ENCODE measurements around the gene WBP1. TPM values are rescaled to one million over a fixed set of nuclear protein-coding genes. Genes with fewer than 3 reads are reported as not detected.
"Not testable (repeated sequence)": the region's sequence is repeated elsewhere in the genome, so short reads cannot be mapped to it uniquely, and the experiment has no call there.

The WBP1 gene
- total RNA-seq, 1 donor from 2014 or later: 20.1 TPM

DNA sequence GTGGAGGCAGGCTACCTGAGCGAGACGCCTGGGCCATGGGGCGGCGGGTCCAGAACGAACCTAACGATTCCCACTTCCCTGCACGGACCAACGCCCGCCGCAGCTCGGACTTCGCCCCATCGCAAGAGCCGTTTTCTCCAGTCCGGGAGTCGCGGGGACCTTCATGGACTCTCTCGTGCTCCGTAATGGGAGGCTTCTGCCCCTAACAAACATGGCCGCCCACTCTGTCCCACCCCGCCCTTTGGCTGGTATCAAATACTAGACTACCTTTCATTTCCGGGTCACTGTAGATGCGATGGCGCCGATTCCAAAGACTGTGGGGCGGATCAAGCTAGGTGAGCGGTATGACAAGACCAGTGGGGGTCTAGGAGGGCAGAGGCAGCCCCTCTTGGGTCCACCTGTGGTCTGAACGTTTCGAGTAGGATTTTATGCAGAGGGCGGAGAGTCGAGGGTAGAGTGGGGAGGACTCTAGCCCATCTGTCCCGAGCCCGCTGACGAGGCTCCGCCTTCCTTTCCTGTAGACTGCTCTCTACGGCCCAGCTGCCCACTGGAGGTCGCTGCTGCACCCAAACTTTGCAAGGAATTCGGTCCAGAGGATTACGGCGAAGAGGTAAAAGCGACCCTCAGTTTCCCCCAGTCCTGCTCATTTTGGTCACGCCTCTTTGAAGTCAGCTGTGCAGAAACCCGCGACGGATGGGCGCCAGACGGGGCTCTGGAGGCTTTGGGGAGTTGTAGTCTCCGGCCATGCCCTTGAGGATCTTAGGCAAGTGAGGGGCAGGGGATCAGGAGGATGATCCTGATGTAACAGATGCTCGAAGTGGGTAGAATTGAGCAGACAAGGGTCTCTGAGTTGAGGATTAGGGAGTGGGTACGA, 24.8 kb downstream of the WBP1 start, which contains the start of the genes CCDC142 and TTC31:
Gene CCDC142 (minus strand): TSS at position 198 of the 874 bp plus-strand sequence. CDS start 161 bp downstream, at position 37.
Gene TTC31 (plus strand): TSS at position 281 of the 874 bp plus-strand sequence. CDS start 15 bp downstream, at position 296.
- peak; percentile 96 for DNase-seq

DNA sequence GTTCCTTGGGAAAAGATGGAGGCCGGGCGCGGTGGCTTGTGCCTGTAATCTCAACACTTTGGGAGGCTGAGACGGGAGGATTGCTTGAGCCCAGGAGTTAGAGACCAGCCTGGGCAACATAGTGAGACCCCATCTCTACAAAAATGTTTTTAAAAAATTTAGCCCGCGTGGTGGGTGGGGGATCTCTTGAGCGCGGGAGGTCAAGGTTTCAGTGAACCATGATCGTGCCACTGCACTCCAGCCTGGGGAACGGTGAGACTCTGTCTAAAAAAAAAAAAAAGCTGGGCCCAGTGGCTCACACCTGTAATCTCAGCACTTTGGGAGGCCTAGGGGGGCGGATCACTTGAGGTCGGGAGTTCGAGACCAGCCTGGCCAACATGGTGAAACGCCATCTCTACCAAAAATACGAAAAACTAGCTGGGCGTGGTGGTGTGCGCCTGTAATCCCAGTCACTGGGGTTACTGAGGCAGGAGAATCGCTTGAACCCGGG, 25.5 kb downstream of the WBP1 start:
- not testable (repeated sequence) for DNase-seq

DNA sequence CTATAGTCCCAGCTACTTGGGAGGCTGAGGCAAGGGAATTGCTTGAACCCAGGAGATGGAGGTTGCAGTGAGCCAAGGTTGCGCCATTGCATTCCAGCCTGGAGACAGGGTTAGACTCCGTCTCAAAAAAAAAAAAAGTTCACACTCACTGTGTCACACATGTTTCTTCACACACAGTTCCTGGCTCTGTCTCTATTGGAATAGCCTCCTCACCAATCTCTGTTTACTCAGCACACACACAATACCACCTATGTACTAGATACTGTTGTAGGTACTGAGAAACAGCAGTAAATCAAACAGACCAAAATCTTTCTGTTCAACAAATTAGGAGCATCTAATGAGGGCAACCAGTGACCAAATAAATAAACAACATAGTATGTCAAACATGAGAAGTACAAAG, 27.9 kb downstream of the WBP1 start:
- no peak for DNase-seq

DNA sequence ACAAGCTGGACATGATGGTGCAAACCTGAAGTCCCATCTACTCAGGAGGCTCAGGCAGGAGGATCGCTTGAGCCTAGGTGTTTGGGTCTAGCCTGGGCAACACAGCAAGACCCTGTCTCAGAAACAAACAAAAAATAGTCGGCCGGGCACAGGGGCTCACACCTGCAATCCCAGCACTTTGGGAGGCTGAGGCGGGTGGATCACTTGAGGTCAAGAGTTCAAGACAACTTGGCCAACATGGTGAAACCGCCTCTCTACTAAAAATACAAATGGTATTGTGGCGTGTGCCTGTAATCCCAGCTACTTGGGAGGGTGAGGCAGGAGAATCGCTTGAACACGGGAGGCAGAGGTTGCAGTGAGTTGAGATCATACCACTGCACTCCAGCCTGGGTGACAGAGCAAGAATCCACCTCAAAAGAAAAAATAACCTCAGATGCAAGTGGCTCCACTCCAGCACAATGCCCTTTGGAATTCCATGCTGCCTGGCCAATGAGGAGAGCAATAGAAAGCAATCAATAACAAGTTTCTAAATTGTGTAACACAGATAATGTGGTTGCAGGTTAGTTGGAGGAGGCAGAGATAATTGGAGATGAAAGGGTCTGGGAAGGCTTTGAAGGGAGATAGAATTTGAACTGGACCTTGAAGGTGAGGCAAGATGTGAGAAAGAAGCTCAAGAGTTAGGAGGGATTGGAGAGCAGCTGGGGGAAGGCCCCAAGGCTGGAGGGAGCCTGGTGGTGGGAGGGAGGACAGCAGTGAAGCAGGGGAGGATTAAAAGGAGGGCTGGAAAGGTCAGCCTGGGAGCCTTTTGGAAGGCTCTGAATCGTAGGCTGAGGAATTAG, 30.6 kb downstream of the WBP1 start:
- DNase-seq: no peak

DNA sequence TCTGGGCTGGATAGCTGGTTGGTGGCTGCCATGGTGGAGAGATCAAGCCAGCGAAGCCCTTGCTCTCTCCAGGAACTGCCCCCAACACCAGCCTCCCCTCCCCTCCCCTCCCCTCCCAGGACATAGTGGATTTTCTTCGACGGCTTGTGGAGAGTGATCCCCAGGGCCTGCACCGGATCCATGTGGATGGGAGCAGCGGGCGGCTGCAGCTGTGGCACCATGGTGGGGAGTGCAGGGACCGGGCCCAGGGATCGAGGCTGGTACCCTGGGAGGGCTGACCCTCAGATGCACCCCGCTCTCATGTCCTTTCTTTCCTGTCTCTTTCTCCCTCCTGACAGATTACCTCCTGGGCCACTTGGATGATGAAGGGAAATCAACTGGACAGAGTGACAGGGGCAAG, 31.7 kb downstream of the WBP1 start:
- no peak for DNase-seq

DNA sequence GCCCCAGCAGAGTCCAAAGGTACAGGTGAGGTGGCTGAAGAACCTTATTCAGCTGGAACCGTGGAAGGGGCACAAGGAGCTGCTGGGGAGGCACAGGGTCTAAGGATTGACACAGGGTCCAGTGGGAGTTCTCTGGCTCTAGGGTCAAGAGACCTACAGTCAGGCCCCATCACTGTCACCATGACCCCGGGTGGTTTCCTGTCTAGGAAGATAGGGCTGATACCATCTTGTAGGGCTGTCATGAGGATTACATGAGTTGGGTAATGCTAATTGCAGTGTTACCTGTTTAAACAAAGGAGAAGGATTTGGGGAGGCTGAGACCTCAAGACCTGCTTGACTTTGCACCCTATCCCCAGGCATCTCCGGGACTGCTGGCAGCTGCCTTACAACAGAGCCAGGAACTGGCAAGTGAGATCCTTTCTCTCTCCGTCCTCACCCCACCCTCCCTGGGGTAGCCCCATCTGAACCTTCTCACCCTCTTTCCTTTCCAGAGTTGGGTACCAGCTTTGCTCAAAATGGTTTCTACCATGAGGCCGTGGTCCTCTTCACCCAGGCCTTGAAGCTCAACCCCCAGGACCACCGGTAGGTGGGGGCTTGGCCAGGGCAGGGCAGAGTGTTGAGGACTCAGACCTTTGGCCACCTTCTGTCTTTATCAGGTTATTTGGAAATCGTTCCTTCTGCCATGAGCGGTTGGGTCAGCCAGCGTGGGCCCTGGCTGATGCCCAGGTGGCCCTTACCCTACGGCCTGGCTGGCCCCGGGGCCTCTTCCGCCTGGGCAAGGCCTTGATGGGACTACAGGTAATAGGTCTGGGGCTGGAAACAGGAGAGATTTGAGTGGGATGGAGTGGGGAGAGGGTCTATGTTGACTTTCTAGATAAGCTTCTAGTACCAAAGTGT, 33.7 kb downstream of the WBP1 start:
- no peak for DNase-seq

DNA sequence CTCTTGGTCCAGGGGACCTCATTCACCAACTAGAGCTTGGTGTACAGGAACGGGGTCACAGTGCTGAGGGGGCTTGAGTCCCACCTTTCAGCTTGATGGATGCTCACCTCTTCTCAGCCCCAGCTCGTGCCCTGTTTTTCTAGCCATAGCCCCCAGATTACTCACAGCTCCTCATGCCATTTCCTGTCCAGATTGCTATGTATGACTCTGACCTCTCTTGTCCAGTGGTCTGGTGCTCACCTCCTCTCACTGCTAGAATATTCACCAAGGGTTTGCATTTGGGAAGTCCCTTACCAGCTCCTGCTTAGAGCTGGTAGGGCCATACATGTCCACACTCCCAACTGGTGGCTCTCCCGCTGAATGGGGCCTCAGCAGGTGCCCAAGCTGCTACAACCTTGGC, 35.3 kb downstream of the WBP1 start:
- DNase-seq: no peak

DNA sequence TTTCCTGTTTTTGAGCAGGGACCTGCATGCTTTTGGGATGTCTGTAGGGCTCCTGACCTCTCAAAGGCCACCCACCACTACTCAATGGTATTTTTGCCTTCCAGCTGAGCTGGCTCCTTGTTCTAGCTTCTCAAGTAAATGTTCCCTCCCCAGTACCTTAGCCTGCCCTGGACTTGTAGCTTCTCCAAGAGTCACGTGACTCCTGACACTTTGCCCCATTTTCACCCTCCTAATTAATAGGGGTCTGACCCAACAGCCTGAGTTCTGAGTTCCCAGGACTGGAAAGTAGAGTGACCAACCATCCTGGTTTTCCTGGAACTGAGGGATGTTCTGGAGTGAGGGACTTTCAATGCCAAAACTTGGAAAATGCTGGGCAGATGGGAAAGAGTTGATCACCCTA, 37.2 kb downstream of the WBP1 start:
- DNase-seq: no peak

DNA sequence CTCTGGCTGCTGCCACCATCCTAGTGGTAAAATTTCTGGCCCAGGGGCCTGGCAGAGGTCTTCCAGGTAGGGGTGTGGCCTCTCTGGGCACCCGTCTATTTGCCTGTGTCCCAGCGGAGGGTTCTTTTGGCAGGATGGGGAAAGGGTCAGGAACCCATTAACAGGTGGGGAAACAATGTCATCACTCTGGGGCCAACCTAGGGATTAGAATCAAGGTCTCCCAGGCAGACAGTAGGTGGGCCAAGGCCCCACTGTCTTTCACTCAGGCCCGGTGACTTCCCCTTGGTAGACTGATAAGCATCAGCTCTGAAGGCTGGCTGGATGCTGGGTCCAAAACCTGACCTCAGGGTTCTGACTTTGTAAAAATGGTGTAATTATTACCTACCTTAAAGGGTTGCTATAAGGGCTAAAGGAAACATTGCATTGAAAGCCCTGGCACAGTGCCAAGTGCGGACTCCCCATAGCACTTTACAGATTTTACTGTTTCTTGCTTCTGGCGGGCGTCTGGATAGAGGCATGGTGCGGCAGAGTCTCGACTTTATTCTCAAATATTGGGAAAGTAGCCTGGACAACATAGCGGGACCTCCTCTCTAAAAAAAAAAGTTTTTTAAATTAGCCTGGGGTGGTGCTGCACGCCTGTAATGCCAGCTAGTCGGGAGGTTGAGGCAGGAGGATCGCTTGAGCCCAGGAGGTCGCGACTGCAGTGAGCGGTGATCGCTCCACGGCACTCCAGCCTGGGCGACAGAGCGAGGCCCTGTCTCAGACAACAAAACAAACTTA, 38.9 kb downstream of the WBP1 start:
- no peak for DNase-seq

DNA sequence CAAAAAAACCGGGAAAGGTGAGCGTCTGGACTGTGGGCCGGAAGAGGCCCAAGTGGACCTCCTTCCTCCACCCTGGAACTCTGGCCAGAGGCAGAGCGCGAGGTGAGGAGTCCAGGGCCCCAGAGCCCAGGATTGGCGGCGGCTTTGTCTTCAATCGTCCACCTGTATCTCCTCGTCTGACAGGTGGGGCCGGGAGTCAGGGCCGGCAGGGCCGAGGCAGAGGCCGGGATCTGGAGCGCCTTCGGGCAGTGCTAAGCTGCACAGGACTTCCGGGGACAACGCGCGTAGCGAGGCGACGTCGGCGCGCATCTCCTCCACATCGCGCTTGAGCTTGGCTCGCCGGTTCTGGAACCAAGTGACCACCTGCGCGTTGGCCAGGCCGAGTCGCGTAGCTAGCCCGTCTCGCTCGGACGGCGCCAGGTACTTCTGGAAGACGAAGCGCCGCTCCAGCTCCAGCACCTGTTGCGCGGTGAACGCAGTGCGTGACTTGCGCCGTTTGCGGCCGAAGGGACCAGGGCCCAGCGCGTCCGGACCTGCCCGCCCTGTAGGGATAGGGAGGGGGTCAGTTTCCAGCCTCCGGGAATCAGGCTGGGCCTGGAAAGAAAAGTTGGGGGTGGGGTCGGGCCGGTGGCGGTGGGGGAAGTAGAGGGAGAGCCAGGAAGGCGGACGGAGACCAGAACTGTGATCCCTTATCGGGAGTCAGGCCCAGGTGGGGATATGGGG, 39.7 kb downstream of the WBP1 start:
- no peak for DNase-seq

DNA sequence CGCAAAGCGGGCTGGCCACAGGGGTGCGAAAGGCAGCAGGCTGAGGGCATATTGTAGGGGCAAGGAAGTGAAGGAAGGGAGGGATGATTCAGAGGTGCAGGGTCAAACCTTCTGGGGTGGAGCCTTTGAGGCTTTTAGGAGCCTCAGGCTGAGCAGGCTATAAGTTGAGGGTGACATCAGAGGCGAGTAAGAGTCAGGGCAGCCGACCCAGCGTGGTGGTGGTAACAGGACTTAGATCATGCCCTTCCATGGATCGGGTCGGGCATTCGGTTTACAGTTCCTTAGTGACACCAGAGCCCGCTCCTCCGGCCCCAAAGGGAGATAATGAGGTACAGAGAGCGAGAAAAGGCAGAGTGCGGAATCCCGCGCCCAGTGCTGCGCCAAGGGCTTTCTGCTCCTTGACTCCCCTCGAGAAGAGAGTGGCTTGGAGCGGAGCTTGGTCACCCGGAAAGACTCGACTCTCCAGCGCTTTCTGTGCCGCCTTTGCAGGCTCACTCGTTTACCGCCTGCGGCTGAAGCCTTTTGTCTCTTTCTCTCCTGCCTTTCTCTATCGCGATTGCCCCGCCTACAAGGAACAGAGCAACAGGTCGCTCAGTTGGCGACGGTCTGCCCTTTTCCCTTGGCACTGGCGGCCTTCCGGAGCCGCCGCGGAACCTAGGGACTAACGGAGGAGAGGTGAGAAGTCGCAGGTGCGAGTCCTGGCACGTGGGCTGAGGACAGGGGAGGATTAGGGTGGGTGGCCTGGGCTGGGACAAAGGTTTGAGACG, 40.4 kb downstream of the WBP1 start:
- DNase-seq: no peak

DNA sequence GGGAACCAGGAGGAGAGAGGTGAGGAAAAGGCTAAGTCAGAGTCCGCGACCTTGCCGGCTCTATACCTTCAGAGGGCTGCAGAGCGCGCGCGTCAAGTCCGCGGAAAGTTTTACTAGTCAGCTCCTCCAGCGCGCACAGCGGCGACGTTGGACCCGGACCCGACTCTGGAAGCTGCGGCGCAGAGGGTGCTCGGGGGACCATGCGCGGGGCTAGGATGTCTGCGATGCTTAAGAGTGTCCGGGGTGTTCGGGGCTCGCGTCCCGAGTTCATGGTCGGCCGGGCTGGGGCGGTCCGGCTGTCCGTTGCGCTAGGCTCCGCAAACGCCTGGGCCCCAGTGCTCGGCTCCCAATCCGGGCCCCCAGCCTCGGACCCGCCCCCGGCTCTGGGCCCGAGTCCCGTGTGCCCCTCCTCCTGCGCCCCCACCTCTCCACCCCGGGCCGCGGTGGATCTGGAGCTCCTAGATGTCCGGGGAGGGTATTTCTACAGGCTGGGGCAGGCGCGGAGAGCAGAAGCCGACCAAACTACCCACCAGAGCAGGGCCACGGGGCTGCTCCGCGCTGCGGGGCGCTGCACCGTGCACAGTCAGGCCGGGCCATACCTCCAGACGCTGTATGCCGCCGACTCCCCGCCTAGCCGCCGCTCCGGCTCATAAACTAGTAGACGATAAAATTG, 41.2 kb downstream of the WBP1 start, which contains the start of gene LBX2:
Gene LBX2 (minus strand): TSS at position 337 of the 673 bp plus-strand sequence. CDS start 66 bp downstream, at position 271.
- DNase-seq: no peak

DNA sequence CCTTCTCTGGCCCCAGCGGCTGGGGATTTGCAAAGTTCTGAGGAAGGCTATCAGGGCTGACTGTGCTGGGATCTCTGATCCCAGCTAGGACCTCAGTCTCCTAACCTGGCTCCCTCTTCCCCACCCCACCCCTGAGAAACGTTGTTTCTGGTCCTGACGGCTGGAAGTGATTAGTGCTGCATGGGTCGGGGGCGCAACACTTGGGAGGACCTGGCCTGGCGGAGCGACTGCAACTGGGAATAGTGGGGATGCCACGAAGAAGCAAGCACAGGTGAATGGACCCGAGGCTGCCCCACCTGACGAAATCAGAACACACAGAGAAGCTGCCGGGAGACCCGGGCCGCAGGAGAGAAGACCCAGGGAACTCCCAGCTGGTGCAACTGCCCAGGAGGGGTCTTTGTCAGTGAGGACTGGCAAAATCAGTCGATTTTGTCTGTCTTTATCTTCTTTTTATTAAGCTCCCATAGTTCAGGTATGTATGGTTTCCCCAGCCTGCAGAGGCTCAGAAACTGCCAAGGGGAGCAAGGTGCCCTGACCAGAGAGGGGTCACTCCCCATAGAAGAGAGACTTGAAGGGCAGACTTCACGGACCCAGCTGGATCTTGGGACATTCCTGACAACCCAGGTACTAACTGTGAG, 41.8 kb downstream of the WBP1 start:
- no peak for DNase-seq

DNA sequence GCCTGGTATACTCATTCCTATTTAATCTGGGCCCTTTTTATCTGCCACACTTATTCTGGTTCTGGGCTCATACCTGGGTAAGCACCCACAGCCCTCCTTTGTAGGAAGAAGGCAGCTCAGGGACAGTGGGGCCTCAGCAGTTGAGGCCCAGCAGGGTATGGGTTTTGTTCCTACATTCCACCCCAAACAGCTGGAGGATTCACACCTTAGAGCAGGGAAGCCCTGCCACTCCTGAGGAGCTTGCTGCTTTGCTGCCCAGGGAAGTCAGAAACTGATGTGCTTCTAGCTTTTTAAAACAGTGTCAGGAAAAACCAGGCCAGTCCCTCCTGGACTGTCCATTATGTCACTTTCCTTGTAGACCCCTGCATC, 42.3 kb downstream of the WBP1 start:
- DNase-seq: no peak

DNA sequence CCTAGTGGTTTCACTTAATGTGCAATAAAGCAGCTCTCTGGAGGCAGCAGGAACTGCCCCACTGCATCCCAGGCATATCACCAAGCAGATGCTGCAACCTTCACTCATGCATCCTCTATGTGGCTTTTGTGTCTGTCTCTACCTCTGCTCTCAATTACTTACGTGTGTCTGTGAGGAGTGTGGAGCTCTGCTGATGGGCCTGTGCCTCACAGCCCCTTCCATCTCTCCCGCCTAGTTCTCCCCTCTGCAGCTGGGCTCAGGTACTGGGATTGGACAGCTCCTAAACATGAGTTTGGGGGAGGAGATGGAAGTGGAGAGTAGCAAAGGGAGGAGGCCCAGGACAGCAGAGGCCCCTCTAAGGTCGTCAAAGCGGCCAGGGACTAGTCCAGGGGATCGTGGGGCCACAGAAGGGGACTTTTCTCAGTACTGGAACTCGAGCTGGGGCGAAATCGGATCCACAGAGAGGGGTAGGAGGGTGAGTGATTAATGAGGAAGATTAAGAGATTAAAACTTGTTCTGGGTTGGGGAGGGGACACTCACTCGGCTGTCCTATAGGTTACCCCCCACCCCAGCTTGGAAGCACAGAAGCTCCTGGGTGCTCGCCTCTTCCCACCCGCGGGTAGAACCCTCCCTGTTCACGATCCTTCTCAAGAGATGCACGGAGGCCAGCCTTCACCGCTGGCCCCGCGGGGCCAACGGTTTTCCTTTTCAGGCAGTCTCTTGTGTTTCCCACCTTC, 43.3 kb downstream of the WBP1 start:
- no peak for DNase-seq

DNA sequence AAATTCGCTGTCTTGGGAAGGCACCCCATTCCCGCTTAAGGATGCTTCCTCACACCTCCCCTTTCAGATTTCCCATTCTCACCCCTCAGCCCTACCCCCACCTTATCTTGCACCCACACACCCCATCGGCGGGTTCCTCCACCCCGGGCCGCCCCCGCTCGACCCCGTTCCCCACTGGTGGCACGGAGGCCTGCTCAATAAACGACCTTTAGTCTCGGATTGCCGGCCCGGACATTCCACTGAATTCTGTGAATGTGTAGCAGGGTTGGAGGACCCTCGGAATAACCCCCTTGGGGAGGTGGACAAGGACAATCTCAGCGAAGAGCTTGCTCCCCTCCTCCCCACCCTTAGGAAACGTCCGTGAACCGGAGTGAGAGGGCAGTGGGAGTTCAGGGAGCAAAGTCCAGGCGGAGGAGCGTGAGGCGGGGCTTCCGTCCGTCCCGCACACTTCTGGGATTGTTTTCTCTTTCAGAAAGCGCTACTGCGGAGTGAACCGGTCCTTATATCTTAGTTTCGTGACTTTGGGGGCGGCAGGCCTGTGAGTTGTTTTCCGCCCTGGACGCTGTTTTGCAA, 44.0 kb downstream of the WBP1 start:
- DNase-seq: no peak

Data from skin of body (tissue), 2 donors.